ENCODE measurements around the gene JUNB.

The JUNB gene

DNA sequence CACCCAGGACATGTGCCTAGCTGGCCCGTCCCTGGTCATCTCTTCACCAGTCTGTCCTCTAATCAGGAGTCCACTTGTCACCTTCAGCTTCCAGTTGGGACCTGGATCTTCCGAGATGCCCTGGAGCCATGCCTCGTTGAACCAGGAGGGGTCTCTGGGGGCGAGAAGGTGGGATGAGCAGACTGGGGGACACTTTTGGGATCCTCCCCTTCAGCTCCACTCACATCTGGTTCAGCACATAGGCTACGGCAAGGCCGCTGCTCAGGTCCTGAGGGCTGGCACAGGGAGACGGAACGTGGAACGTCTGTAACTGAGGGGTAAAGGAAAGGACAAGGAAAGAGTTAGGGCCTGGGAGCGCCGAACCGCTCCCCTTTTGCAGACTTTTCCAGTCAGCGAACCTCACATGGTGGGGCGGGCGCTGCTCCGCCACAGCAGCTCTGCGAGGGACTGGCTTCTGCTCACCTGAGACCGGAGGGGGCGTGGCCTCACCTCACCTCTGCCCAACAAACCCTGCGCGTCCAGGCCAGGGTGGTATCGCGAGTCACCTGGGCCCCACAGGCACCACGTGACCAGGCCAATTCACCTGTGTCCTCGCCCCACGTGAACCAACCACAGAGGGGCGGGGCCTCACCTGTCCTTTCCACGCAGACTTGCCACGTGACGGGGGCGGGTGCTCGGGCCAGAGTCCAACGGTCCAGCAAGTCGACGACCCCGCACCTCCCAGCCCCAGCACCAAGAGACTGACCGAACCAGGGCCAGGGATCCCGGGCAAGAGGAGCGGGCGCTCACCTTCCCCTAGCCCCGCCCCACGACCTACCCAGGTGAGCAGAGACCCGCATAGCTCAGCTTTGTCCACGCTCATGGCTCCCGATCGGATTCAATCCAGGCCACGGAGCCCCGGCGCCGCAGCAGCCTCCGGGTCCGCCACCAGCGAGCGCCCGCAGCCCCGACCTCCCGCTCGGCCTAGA lies 16.4 kb upstream of the JUNB start, which contains the start of gene HOOK2:
HOOK2 (minus strand) TSS at position 965 of the 968 bp plus-strand sequence; CDS start at position 862, 103 bp downstream.
- DNase-seq (ENCODE audit: low spot score), result peak; percentile 41

DNA sequence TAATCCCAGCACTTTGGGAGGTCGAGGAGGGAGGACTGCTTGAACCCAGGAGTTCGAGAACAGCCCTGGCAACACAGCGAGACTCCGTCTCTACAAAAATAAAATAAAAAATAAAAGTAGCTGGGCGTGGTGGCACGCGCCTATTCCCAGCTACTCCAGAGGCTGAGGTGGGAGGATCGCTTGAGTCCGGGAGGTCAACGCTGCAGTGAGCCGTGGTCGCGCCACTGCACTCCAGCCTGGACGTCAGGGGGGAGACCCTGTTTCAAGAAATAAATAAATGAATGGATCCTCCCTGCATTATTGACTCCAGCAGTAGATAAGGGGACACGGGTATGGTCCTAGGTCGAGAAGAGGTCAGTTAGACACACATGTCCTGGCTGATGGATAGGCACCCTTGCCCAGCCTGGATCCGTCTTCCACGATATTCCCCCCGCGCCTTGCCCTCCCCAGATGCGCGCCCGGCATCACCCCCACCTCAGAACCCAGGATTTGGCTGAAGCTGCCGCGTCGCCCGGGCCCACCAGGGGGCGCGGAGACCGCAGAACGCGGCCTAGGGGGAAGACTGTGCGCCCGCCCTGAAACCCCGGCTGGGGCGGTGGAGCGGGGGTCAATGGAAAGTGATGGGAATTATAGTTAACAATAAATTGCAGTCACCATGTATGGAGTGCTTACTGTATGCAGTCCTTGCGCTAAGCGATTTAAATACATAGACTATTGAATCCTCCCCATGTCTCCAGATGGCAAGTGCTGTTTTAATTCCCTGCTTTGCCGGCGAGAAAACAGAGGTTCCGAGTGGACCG lies 13.9 kb upstream of the JUNB start:
- peak; percentile 82 for DNase-seq (ENCODE audit: low spot score)

DNA sequence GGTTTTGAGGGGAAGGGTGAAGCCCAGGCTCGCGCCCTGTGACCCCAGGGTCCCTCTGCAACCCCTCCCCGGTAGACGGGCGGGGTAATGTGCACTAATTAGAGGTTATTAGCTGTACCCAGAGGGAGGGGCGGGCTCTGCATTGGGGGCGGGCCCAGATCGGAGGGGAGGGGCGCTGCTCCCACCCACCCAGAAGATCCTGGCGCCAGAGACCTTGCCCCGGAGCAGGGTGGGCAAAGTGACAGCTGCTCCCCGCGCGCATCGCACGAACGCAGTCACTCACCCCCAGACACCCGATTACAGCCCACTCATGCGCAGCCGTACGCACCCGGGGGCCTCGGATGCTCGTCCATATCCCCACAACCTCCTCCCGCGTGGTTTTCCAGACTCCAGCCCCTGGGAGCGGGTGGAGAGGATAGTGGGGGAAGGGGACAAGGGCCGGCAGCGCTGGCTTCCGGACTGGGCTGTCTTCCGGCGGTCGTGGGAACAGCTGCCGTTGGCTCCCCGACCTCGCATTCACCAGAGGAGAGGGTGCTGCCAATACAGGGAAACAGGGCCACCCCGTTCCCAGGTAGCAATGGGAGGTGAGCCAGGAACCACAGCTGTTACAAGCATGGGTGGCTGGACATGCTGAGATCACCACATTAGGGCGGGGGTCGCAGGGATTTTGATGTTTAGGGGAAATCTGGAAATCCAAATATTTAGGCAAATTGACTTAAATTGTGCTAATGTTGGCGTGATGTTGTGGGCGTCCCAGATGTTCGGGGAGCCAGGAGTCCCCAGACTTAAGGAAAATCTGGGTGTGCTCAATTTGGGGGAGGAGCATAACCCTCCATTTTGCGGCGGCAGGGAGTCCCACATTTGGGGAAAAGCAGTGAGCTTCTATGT lies 13.0 kb upstream of the JUNB start:
- DNase-seq (ENCODE audit: low spot score), result peak; percentile 41

GRCh38 chr19:12778905-12779161 lies 12.5 kb upstream of the JUNB start:
- no peak for DNase-seq (ENCODE audit: low spot score)

DNA sequence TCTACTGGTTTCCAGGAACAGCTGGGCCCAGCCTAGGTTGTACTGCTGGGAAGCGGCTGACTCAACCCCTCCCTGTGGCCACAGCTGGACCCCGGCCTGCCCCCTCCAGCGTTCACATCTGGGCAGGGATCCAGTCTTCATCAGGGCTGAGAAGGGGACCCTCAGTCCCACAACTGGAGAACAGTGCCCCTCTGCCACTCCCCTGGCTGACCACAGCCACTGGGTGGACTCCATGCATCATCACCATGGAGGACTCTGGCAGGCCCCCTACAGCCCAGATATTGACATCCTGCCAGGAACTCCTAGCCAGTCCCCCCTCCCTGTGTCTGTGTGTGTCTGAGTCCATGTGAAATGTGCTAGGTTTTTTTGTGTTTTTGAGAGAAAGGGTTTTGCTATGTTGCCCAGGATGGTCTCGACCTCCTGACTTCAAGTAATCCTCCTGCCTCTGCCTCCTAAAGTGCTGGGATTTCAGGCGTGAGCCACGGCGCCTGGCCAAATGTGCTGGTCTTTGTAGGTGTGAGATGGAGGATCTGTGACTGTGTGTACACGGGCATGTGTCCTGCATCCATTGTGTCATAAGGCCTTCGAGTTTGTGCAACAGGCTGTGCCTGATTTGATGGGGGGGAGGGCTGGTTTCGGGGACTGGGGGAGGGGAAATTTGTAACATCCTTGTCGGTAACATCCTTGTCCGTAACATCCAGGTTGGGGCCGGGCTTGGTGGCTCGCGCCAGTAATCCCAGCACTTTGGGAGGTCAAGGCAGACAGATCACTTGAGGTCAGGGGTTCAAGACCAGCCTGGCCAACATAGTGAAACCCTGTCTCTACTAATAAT lies 11.9 kb upstream of the JUNB start:
- no peak for DNase-seq (ENCODE audit: low spot score)

- DNase-seq (ENCODE audit: low spot score), result no peak
Observed at GRCh38 chr19:12782174-12782423, 9.2 kb upstream of the JUNB start.

DNA sequence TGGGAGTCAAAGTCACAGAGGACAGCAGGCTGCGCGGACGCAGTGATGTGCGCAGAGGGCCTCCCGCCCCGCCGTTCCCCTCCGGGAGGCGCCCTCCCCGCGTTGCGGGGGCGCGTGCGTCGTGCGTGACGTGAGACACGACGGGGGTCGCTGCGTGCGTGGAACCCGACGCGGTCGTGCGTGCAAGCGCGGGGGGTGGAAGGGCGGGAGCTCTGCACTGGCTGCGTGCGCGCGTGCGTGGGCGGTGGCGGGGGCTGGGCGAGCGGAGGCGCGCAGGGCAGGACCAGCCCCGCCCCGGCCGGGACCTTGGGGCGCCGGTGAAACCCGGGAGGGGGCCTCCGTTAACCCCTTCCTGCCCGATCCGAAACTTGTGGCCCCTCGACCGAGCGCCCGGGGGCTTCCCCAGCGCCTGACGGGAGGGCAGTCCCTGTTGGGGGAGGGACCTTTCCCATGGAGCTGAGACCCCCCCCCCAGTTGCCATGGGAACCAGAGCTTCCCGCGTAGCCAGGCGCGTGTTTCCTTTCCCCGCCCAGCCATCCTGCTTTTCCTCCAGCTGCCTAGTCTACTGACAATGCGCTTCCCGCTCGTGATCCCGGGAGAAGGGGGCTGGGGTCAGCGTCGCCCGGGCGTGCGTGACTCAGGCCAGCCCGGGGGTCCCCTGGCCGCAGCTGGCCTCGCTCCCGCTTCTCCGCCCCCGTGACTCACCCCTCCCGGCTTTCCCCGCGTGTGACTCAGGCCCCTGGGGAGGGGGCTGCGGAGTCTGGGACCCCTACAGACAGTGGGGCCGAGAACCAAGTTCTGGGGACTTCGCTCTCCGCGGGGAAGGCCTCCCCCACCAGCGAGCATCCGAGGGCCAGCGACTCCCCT lies 8.6 kb upstream of the JUNB start:
- DNase-seq (ENCODE audit: low spot score), result peak; percentile 92

DNA sequence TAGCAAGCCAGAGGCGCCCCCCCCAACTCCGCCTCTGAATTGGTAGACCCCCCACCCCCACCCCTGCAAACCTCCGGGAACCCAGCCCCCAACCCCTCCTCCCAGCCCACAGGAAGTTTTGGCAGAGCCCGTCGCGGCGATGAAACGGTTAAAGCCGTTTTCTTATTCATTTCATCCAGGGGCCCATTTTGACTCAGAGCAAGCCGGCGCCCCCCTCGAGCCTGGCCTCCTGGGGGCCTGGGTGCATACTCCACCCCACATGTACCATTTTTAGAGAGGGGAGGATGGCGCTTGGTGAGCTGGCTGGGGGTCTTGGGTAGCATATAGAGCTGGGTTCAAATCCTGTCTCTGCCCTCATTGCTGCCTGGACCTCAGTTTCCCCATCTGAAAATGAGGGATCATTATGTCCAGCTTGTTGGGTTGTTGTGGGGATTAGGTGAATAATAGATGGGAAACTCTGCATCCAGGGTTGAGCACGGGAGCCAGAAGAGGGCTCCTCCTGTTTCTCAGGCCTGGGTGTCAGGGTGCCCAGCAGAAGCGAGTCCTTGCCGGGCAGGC lies 7.9 kb upstream of the JUNB start:
- DNase-seq (ENCODE audit: low spot score), result peak; percentile 26

- peak; percentile 19 for DNase-seq (ENCODE audit: low spot score)
Observed at GRCh38 chr19:12783849-12784393, 7.4 kb upstream of the JUNB start.

GRCh38 chr19:12784394-12784870 lies 6.9 kb upstream of the JUNB start:
- peak; percentile 31 for DNase-seq (ENCODE audit: low spot score)

GRCh38 chr19:12784871-12785430 lies 6.3 kb upstream of the JUNB start:
- peak; percentile 59 for DNase-seq (ENCODE audit: low spot score)

- DNase-seq (ENCODE audit: low spot score), result peak; percentile 20
Observed at GRCh38 chr19:12785431-12786031, 5.8 kb upstream of the JUNB start.

DNA sequence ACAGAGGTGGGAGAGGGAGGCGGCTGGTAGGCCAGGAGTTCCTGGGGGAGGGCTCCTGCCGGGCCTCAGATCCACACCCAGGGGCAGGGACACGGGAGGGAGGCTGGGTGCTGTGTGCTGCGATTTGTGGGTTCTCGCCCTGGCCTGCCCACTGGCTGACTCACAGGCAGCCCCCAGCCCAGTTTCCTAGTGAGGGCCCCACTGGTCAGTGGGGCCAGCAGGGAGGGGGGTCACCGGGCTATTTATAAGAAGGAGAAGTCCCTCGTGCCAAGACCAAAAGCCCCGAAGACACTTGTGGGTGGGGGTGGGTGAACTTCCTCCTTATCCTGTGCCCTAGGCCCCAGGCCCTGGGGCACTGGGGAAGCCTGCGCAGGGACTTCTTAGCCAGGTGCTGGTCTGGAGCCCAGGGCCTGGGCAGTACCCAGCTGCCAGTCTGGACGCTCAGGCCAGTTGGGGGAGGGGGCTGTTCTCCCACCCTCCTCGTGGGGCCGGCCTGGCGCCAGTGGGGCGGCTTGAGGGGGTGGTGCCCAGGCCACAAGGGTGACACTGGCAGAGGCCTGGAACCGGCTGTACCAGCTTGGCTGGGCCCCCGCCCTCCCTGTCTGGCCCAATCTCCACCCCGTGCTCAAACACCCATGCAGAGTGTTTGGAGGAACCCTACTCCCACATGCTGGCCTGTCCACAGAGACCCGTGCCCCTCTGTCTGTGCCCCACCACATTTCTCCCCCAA lies 5.0 kb upstream of the JUNB start:
- peak; percentile 23 for DNase-seq (ENCODE audit: low spot score)

GRCh38 chr19:12786952-12787351 lies 4.3 kb upstream of the JUNB start:
- no peak for DNase-seq (ENCODE audit: low spot score)

GRCh38 chr19:12787458-12787857 lies 3.8 kb upstream of the JUNB start:
- no peak for DNase-seq (ENCODE audit: low spot score)

- no peak for DNase-seq (ENCODE audit: low spot score)
Observed at GRCh38 chr19:12788042-12788681, 3.1 kb upstream of the JUNB start.

DNA sequence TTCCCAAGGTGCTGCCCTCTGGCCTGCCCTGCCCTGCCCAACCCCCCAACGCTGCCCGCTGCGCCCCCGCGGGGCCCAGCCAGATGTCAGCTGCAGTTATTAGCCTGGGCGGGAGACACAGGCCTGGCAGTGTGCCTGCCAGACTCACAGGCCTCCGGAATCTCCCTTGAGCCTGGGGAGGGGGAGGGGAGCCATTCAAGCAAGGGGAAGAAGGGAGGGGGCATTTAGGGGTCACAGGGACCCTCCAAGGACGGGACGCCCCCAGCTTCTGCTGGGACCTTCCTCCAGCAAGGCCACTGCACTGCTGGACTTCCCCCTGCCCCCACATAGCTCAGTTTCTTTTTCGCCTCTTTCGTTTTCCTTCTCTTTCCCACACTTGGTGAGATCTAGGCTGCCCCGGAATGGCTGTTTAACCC lies 2.6 kb upstream of the JUNB start:
- DNase-seq (ENCODE audit: low spot score), result peak; percentile 60
